GM11168 (cell line): ENCODE measurements around the gene MMRN2.
"Not testable (repeated sequence)": the region's sequence is repeated elsewhere in the genome, so short reads cannot be mapped to it uniquely, and the experiment has no call there.

ENCODE experiments used
- in situ Hi-C: fragments of 300-500 bp; cut with MboI; formaldehyde crosslinking; loops from one replicate; pipeline ENCODE4 v1.12.0; 2022; ENCODE audit warnings: low sequenced_read_pairs; ENCODE audit not compliant: unreplicated experiment

MMRN2 gene, protein sequence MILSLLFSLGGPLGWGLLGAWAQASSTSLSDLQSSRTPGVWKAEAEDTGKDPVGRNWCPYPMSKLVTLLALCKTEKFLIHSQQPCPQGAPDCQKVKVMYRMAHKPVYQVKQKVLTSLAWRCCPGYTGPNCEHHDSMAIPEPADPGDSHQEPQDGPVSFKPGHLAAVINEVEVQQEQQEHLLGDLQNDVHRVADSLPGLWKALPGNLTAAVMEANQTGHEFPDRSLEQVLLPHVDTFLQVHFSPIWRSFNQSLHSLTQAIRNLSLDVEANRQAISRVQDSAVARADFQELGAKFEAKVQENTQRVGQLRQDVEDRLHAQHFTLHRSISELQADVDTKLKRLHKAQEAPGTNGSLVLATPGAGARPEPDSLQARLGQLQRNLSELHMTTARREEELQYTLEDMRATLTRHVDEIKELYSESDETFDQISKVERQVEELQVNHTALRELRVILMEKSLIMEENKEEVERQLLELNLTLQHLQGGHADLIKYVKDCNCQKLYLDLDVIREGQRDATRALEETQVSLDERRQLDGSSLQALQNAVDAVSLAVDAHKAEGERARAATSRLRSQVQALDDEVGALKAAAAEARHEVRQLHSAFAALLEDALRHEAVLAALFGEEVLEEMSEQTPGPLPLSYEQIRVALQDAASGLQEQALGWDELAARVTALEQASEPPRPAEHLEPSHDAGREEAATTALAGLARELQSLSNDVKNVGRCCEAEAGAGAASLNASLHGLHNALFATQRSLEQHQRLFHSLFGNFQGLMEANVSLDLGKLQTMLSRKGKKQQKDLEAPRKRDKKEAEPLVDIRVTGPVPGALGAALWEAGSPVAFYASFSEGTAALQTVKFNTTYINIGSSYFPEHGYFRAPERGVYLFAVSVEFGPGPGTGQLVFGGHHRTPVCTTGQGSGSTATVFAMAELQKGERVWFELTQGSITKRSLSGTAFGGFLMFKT

DNA sequence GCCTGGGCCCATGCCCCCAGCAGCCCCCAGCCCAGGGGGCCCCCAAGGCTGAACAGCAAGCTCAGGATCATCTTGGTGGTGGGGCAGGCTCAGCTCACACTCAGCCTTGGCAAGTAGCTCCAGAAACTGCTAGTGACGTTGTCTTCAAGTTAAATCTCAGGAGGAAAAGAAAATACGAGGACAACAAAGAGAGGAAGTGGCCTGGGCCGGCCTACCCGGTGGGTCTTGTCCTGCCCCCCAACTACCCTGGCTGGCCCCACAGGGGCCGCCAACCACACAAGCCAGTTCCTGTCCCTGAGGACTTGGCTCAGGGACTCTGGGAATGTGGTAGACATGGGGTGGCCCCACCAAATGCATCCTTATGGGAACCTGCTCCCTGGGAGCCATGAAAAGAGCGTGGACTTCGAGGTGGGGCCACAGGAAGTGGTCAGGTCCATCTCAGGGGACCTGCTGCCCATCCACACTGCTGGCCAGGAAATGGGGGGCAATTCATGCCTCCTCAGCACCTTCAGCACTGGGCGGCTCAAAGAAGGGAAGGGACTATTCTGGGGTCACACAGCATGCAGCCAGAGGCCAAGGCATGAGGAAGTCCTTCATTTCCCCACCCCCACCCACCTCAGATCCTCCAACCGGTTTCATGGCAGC, at the start of gene MMRN2:
Gene MMRN2 (minus strand): TSS at position 145 of the 645 bp plus-strand sequence. CDS start 74 bp downstream, at position 71.
- in situ Hi-C loops: no loop called here

DNA sequence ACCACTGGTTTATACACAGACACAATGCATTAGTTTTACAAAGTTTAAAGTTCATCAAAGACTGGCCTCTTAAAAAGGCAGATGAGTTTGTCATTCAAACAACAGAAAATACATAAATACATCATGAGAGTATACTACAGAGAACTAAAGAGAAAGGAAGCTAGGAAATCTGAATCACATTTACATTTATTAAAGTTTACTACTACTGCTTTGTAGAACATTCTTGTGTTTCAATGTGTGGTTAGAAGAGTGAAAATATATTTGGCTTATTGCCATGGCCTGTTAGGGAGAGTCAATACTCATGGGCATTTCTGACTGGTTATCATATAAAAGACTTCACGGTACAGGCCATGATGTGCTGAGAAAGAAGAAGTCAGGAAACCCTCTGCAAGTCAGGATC, 49.7 kb upstream of the MMRN2 start:
- in situ Hi-C loops: not testable (repeated sequence)

DNA sequence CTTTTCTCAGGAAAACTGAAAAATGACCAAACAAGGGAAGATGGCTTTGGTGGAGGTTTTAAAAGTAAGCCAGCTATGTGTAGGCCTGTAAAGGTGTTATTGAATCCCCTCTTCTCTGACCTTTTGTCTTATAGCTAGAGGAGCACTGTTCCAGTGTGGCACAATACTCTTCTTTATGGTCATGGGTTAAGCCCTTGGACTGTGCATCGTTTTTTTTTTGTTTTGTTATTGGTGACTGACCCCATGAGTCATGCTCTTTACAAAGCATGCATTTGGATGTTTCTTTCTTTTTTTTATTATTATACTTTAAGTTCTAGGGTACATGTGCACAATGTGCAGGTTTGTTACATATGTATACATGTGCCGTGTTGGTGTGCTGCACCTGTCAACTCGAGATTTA, 43.1 kb upstream of the MMRN2 start:
- in situ Hi-C loops: no loop called here

DNA sequence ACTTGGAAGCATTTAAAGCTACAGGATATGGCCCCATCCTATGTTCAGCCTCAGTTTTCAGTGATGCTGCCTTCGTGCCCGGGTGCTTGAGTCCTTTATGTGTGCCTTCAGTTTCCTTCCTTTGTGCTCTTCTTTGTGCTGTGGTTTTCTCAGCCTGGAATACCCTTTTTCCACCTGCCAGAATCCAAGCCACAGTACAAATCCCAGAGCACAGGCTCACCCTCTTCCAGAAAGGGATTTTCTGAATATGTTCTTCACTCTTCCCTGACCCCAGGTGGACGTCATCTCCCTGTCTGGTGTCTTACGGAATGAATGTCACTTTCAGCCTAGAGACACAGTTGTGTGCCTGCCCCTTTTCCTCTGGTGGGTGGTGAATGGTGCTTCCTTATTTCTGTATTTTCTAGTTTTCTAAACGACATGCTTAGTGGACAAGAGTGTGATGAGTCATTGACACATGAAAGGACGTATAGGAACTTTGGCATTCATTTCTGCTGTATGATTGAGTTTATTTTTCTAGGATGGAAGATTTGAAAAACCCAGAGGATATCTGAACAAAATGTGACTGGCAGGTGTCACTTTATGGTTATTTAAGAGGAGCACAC, 42.5 kb upstream of the MMRN2 start:
- in situ Hi-C loops: not testable (repeated sequence)

DNA sequence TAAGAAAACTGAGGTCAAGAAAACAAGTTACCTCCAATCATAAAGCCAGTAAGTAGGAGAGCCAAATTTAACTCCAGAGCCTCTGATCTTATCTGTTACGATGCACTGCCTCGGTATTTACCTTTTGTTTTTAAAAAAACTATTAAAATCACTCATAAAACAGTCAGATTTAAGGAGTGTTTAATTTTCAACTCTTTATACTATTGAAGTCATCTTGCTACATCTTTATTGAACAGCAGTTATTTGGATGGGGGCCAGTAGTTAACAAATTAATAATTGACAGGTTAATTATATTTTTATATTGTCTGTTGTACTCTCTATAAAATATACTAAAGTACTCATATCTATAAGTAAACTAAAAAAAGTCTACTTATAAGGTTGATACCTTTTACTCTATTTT, 35.5 kb upstream of the MMRN2 start:
- in situ Hi-C loops: no loop called here

DNA sequence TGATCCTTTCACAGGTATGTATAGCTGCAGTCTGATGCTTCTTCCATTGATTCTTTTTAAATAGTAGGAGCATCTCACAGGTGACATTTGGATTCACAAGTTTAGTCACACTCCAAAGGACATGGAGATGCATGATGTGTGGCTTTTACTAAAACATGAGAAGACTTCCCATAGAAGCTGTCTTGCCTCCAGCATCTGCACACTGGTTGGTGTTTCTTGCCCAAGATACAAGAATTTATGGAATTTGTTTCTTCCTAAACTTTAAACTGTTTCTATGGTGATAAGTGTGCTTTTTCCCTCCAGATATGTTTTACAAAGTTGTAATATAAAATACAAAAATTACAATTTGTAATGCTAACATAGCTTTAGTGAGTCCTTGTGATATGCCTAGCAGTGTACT, 35.0 kb upstream of the MMRN2 start:
- in situ Hi-C loops: no loop called here

DNA sequence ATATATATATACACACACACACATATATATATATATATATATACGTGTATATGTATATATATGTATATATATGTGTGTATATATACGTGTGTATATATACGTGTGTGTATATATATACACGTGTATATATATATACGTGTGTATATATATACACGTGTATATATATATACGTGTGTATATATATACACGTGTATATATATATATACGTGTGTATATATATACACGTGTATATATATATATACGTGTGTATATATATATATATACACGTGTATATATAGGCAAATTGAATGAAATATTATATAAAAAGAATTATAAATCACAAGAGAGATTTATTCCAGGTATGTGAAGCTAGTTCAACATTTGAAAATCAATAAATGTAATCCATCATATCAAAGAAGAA, 33.9 kb upstream of the MMRN2 start:
- in situ Hi-C loops: not testable (repeated sequence)

DNA sequence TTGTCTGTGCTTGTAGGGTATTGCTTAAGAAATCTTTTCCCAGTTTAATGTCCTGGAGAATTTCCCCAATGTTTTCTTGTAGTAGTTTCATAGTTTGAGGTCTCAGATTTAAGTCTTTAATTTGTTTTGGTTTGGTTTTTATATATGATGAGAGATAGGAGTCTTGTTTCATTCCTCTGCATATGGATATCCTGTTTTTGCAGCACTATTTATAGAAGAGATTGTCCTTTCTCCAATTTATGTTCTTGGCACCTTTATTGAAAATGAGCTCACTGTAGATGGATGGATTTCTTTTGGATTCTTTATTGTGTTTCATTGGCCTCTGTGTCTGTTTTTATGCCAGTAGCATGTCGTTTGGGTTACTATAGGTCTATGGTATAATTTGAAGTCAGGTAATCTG, 31.1 kb upstream of the MMRN2 start:
- in situ Hi-C loops: no loop called here

DNA sequence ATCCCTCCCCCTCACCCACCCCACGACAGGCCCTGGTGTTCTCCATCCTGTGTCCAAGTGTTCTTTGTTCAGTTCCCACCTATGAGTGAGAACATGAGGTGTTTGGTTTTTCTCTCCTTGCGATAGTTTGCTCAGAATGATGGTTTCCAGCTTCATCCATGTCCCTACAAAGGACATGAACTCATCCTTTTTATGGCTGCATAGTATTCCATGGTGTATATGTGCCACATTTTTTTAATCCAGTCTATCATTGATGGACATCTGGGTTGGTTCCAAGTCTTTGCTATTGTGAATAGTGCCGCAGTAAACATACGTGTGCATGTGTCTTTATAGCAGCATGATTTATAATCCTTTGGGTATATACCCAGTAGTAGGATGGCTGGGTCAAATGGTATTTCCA, 27.1 kb upstream of the MMRN2 start:
- in situ Hi-C loops: not testable (repeated sequence)

DNA sequence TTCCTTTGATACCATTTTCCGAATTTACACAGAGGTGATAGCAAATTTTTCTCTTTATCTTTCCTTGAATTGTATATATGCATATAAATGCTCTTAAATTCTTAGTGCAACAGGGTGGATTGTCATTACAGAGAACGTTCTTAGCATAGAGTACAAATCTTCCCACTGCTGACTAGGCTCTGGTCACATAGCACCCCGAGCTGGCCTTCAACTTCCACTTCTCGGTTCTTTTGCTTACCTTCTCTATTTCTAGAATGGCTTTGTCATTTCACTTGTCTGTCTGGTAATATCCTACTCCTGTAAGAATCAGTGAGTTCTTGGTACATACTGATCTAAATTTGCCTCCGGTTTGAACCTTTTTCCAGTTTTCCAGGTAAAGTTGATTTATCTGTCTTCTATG, 24.3 kb upstream of the MMRN2 start:
- in situ Hi-C loops: no loop called here

DNA sequence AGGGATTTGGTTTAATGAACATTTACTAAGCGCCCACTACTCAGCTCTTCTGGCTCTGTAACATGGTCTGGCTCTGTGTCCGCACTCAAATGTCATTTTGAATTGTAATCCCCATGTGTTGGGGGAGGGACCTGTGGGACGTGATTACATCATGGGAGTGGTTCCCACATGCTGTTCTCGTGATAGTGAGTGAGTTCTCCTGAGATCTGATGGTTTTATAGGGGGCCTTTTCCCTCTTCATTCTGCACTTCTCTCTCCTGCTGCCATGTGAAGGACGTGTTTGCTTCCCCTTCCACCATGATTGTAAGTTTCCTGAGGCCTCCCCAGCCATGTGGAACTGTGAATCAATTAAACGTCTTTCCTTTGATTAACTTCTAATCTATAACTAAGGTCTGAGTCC, 23.6 kb upstream of the MMRN2 start:
- in situ Hi-C loops: not testable (repeated sequence)

DNA sequence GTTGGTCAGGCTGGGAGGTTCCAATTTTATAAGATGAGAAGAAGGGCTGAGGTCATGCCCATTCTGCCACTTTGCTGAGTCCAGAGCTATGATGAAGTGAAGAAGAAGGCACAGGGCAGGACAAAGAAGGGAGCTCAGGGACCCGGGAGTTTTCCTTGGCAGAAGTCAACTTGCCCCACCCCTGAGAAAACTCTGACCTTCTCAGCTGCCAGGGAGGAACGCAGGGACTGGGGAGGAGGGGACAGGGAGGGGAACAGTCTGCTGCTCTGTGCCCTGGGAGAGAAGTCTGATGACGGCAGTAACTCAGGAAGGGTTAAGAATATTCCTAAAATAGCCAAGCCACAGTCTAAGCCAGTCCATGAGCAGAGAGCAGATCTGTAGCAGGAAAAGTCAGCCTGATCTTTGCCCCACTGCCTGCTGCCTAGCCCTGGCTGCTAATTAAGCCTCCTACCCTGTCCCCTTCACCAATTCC, 22.6 kb upstream of the MMRN2 start:
- in situ Hi-C loops: no loop called here

DNA sequence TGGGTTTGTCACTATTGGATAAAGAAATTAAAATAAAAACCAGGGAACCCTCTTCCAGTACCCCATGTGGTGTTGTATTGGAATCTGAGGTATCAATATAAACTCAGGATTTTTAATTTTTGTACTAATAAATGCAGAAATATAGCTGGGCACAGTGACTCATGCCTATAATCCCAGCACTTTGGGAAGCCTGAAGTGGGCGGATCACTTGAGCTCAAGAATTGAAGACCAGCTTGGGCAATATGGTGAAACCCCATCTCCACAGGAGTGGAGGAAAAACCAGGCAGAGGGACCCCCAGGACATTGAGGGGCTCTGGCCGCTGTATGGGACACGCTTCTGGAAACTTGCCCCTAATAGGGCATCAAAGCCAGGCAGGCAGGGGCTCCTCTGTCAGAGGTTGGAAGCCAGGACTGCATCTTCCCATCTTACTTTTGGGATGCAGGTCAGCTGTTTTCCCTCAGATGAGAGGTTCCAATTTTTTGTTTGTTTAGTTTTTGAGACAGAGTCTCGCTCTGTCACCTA, 21.9 kb upstream of the MMRN2 start:
- in situ Hi-C loops: no loop called here

DNA sequence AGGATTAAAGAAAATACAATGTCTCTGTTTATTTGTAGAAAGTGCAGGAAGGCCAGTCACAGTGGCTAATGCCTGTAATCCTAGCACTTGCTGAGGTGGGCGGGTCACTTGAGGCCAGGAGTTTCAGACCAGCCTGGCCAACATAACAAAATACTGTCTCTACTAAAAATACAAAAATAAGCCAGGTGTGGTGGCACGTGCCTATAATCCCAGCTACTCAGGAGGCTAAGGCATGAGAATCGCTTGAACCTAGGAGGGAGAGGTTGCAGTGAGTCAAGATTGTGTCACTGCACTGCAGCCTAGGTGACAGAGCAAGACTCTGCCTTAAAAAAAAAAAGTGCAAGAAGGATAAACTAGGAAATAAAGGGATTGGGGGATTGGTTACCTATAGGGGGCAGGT, 21.0 kb upstream of the MMRN2 start:
- in situ Hi-C loops: not testable (repeated sequence)

DNA sequence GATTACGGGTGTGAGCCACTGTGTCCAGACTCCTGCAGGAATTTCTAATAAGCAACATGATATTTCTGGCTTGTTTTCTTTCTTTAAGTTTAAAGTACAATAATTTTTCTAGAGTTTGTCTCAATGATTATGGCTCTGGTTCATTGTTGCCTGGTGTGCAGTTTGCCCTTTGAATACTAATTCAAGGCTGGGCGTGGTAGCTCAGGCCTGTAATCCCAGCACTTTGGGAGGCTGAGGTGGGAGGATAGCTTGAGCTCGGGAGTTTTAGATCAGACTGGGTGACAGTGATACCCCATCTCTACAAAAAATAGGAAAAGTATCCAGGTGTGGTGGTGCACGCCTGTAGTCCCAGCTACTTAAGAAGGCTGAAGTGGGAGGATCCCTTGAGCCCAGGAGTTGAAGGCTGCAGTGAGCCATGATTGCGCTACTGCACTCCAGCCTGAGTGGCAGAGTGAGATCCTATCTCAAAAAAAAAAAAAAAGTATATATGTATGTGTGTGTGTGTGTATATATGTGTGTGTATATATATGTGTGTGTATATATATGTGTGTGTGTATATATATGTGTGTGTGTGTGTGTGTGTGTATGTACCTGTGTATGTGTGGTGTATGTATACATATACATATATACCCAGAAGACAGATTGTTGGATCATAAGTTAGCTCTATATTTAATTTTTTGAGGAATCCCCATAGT, 19.1 kb upstream of the MMRN2 start:
- in situ Hi-C loops: no loop called here

DNA sequence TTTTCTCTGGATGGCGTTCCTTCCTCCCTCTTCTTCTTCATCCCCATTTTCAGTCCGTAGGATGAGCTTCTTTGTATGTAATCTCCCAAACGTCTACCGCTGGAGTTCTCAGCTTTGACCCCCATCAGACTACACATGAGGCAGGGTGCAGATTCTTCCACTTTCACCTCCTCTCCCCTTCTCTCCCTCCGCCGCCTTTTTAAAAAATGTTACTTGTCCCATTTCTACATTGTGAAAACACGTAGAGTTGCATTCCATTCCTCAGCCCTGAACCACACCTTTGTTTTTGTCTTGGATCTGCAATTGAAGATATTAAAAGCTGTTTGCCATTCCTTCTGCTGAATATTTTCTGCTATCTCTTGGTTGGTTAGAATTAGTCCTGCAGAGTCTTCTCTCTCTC, 17.1 kb upstream of the MMRN2 start:
- in situ Hi-C loops: no loop called here

DNA sequence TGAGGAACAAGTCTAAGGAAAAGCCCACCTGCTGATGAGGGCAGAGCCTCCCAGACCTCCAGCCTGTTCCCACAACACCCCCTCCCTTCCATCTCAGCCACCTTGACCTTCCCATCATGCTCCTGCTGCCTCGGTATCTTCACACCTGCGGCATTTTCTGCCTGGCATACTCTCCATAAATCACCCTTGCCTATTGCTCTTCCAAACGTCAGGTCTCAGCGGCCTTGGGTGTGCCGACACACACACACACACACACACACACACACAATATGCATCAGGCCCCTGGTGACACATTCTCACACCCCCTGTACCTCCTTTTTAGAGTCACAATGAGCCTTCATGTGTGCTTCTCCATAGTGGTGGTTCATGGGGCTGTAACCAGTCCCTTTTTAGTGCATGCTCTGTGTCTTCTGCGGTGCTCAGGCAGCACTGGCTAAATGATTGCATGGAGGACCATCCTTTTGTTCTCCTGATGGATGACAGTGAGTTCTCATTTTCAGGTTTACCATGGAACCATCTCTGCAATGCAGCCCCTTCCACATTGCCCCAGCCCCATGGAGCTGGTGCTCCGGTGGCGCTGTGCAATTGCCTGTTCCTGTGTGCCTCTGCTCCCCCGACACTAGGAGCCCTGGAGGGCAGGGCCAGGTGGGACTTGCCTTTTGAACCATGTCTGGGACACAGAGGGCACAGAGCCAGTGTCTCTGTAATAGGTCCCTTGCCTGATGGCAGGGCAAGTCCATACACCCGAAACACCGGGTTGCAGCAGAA, 15.4 kb upstream of the MMRN2 start:
- in situ Hi-C loops: no loop called here

DNA sequence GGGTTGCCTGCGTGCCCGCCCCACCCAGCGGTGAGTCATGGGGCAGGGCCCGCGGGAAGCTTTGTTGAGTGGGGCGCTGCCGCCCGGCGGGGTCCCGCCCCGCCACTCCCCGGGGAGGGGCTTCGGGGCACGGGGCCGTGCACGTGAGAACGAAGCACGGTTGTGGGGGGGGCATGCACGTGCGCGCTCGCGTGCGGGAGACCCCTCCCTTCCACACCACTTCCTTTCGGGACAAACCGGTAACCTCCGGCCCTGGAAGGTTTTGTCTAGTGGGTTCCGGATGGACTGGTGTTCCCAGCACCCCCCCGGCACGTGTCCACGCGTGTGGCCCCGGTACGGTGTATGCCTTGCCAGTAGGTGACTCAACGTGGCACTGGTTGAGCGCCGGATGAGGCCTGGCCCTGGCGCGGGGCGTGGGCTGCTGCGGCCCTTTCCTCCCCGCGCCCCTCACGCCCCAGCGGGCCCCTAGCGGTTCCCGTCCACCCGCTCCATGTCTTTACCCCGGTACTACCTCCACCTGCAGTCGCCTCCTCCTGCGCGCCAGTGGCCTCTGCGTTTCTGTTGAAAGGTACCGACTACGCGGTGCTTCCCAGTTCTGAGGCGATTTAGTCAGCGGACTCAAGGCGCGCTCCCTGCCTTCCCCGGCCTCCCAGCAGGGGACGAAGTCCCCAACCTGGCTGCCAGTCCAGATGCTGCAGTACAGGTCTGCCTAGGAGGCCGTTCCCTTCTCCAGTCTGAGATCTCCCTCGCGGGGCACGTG, 14.0 kb upstream of the MMRN2 start:
- in situ Hi-C loops: no loop called here
